GM12878 (cell line): ENCODE measurements around the gene P3H3. TPM values are rescaled to one million over a fixed set of nuclear protein-coding genes. Genes with fewer than 3 reads are reported as not detected.
A peak's percentile ranks its signal among the peaks of the same experiment; 100 is the strongest.

Experiments used
- CEBPB ChIP-seq, 2 experiments: fragments of 150-350 bp in 1 of 2; IDR thresholded peaks; 2 replicates each; pipeline ENCODE4 v1.6.1; 2012 to 2014; ENCODE audit warnings: low read depth in 2 of 2, low read length in 2 of 2, borderline replicate concordance in 1 of 2, inconsistent platforms in 1 of 2
- FOXK2 ChIP-seq: fragments of 450-650 bp; IDR thresholded peaks from 2 replicates; pipeline ENCODE4 v1.6.1; 2017; ENCODE audit warnings: mild to moderate bottlenecking, moderate library complexity
- GABPA ChIP-seq: IDR thresholded peaks from 2 replicates; pipeline ENCODE4 v1.6.1; 2014; ENCODE audit warnings: antibody characterized with exemption, low read depth, mild to moderate bottlenecking, inconsistent platforms
- HDGF ChIP-seq: fragments of 450-650 bp; IDR thresholded peaks from 2 replicates; pipeline ENCODE4 v1.6.1; 2016; ENCODE audit warnings: antibody characterized with exemption
- JUNB ChIP-seq: IDR thresholded peaks from 2 replicates; pipeline ENCODE4 v1.6.1; 2016; ENCODE audit warnings: antibody characterized with exemption, mild to moderate bottlenecking
- NFIC ChIP-seq: IDR thresholded peaks from 2 replicates; pipeline ENCODE4 v1.6.1; 2012; ENCODE audit warnings: low read depth, mild to moderate bottlenecking, inconsistent platforms, low read length, moderate library complexity
- NFYB ChIP-seq: IDR thresholded peaks from 2 replicates; pipeline ENCODE4 v1.6.1; 2011; ENCODE audit warnings: low read depth, mild to moderate bottlenecking, low read length, improper control_type of control experiment, moderate library complexity; ENCODE audit not compliant: insufficient read depth
- POU2F2 ChIP-seq: IDR thresholded peaks from 3 replicates; pipeline ENCODE4 v1.6.1; 2011; ENCODE audit warnings: low read depth, mild to moderate bottlenecking, low read length, borderline replicate concordance
- RELA ChIP-seq: fragments of 450-650 bp; IDR thresholded peaks from 2 replicates; pipeline ENCODE4 v1.8.0; 2014; ENCODE audit warnings: borderline replicate concordance; ENCODE audit not compliant: partially characterized antibody
- SMC3 ChIP-seq: IDR thresholded peaks from 2 replicates; pipeline ENCODE4 v1.6.1; 2011; ENCODE audit warnings: low read length, improper control_type of control experiment, borderline replicate concordance
- STAT1 ChIP-seq: fragments of 450-650 bp; conservative IDR thresholded peaks from 2 replicates; pipeline ENCODE4 v1.6.1; 2014; ENCODE audit warnings: antibody characterized with exemption, mild to moderate bottlenecking
- polyA plus RNA-seq, 11 experiments: library from polyadenylated mRNA; depleted of rRNA in 4 of 11; unstranded in 6 of 11; stranded (reverse) in 5 of 11; fragments of >200 nt; fragmentation: Nextera tagmentation in 4 of 11; fragmentation: Illumina TruSeq in 1 of 11; extraction: Ambion mirVana in 4 of 11; extraction: Trizol in 1 of 11; gene quantifications; 1 replicate in 1 of 11; 2 replicates in 10 of 11; pipeline versions ENCODE4 v1.2.1 to v1.2.3, GENCODE V29; 2011 to 2016; ENCODE audit warnings: inconsistent platforms in 2 of 11, missing spikeins in 2 of 11, low read depth in 1 of 11
- total RNA-seq, 4 experiments: library from RNA; depleted of rRNA in 3 of 4; stranded (reverse); fragments of >200 nt in 3 of 4; fragmentation: Illumina TruSeq in 1 of 4; extraction: Trizol in 1 of 4; gene quantifications; 2 replicates each; pipeline versions ENCODE4 v1.2.1 to v1.2.3, GENCODE V29; 2013 to 2021
- TF ChIP-seq, protein P1 (sequence below): fragments of 450-650 bp; IDR thresholded peaks from 2 replicates; pipeline ENCODE4 v1.6.1; 2017; ENCODE audit warnings: mild to moderate bottlenecking, moderate library complexity
- TF ChIP-seq, protein P2 (sequence below): IDR thresholded peaks from 2 replicates; pipeline ENCODE4 v1.6.1; 2011; ENCODE audit warnings: borderline replicate concordance, low read depth, mild to moderate bottlenecking, moderate library complexity, mixed read lengths, low read length; ENCODE audit not compliant: insufficient read depth; ENCODE audit errors: extremely low read length
- TF ChIP-seq, protein P3 (sequence below): fragments of 450-650 bp; IDR thresholded peaks from 2 replicates; pipeline ENCODE4 v1.6.1; 2017; ENCODE audit warnings: mild to moderate bottlenecking
- TF ChIP-seq, protein P4 (sequence below): fragments of 450-650 bp; IDR thresholded peaks from 2 replicates; pipeline ENCODE4 v1.6.1; 2017; ENCODE audit warnings: antibody characterized with exemption, mild to moderate bottlenecking, moderate library complexity

The P3H3 gene
- total and polyA plus RNA-seq, 10 of the 15 experiments (the other 5 are each of a cell fraction or from before 2014, with no cell fraction given) = 0.03 to 0.21 (median 0.05) TPM; not detected in 7

DNA sequence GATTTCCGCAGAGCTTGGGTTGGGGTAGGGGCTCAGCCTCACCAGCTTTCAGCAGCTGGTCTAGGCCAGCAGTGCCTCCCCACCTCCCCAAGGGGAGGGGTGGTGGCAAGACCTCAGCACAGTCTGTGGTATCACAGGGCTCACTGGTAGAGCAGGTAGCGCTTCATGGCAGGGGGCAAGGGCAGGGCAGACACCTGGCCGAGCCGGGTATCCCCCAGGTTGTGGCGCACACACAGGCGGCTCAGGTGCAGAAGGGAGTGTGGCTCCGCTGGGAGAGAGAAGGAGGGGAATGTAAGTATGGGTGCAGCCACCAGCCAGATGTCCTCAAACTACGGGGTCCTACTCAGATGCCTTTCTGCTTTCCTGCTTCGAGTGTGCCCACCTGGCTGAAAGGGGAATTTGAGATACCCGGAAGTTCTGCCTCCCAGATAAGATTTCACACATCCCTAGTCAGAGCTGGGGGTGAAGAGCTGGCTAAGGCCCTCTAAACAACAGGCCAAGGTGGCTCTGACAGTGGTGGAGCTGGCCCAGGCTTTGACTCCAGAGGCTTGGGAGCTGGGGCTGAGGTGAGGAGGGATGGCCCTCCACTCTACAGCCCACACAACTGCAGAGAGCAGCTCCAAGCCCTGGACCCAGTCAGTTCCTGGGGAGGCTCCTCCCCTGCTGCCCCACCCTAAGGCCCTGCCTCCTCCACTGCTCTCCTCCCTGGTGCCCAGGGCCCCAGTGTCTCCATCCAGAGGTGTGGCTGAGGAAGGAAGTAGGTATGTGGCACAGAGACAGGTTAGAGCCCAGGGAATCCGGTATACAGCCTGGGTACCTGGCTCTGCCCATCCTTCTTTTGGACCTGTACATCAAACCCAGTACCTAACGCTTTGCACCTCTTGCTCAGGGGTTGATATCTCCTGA, 43.1 kb downstream of the P3H3 start (continued):
- TF ChIP-seq, protein P1, sequence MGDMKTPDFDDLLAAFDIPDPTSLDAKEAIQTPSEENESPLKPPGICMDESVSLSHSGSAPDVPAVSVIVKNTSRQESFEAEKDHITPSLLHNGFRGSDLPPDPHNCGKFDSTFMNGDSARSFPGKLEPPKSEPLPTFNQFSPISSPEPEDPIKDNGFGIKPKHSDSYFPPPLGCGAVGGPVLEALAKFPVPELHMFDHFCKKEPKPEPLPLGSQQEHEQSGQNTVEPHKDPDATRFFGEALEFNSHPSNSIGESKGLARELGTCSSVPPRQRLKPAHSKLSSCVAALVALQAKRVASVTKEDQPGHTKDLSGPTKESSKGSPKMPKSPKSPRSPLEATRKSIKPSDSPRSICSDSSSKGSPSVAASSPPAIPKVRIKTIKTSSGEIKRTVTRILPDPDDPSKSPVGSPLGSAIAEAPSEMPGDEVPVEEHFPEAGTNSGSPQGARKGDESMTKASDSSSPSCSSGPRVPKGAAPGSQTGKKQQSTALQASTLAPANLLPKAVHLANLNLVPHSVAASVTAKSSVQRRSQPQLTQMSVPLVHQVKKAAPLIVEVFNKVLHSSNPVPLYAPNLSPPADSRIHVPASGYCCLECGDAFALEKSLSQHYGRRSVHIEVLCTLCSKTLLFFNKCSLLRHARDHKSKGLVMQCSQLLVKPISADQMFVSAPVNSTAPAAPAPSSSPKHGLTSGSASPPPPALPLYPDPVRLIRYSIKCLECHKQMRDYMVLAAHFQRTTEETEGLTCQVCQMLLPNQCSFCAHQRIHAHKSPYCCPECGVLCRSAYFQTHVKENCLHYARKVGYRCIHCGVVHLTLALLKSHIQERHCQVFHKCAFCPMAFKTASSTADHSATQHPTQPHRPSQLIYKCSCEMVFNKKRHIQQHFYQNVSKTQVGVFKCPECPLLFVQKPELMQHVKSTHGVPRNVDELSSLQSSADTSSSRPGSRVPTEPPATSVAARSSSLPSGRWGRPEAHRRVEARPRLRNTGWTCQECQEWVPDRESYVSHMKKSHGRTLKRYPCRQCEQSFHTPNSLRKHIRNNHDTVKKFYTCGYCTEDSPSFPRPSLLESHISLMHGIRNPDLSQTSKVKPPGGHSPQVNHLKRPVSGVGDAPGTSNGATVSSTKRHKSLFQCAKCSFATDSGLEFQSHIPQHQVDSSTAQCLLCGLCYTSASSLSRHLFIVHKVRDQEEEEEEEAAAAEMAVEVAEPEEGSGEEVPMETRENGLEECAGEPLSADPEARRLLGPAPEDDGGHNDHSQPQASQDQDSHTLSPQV = no peak
- TF ChIP-seq NFYB (no peak), SMC3 (no peak), CEBPB (IDR thresholded peaks at IDR 0.05; ENCODE audit: borderline replicate concordance in 1 of 2, low read depth in 2 of 2, low read length in 2 of 2) (no peak), NFIC (no peak), GABPA (no peak), HDGF (0 out of 2 replicates have a peak, but pooled peaks have one; percentile 15), FOXK2 (no peak), POU2F2 (peak; percentile 14; the same call in 1 of the 3 replicates), STAT1 (no peak), RELA (no peak), JUNB (no peak)
- TF ChIP-seq, protein P2, sequence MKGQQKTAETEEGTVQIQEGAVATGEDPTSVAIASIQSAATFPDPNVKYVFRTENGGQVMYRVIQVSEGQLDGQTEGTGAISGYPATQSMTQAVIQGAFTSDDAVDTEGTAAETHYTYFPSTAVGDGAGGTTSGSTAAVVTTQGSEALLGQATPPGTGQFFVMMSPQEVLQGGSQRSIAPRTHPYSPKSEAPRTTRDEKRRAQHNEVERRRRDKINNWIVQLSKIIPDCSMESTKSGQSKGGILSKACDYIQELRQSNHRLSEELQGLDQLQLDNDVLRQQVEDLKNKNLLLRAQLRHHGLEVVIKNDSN = no peak
- TF ChIP-seq, protein P3, sequence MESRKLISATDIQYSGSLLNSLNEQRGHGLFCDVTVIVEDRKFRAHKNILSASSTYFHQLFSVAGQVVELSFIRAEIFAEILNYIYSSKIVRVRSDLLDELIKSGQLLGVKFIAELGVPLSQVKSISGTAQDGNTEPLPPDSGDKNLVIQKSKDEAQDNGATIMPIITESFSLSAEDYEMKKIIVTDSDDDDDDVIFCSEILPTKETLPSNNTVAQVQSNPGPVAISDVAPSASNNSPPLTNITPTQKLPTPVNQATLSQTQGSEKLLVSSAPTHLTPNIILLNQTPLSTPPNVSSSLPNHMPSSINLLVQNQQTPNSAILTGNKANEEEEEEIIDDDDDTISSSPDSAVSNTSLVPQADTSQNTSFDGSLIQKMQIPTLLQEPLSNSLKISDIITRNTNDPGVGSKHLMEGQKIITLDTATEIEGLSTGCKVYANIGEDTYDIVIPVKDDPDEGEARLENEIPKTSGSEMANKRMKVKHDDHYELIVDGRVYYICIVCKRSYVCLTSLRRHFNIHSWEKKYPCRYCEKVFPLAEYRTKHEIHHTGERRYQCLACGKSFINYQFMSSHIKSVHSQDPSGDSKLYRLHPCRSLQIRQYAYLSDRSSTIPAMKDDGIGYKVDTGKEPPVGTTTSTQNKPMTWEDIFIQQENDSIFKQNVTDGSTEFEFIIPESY = no peak
- TF ChIP-seq, protein P4, sequence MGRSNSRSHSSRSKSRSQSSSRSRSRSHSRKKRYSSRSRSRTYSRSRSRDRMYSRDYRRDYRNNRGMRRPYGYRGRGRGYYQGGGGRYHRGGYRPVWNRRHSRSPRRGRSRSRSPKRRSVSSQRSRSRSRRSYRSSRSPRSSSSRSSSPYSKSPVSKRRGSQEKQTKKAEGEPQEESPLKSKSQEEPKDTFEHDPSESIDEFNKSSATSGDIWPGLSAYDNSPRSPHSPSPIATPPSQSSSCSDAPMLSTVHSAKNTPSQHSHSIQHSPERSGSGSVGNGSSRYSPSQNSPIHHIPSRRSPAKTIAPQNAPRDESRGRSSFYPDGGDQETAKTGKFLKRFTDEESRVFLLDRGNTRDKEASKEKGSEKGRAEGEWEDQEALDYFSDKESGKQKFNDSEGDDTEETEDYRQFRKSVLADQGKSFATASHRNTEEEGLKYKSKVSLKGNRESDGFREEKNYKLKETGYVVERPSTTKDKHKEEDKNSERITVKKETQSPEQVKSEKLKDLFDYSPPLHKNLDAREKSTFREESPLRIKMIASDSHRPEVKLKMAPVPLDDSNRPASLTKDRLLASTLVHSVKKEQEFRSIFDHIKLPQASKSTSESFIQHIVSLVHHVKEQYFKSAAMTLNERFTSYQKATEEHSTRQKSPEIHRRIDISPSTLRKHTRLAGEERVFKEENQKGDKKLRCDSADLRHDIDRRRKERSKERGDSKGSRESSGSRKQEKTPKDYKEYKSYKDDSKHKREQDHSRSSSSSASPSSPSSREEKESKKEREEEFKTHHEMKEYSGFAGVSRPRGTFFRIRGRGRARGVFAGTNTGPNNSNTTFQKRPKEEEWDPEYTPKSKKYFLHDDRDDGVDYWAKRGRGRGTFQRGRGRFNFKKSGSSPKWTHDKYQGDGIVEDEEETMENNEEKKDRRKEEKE = no peak
